ENCODE results near the gene C16orf74. TPM values are rescaled to one million over a fixed set of nuclear protein-coding genes. Genes with fewer than 3 reads are reported as not detected.

Gene C16orf74
- total RNA-seq, 6 experiments from 2014 or later = 13.4 to 18.6 (median 15.7) TPM

DNA sequence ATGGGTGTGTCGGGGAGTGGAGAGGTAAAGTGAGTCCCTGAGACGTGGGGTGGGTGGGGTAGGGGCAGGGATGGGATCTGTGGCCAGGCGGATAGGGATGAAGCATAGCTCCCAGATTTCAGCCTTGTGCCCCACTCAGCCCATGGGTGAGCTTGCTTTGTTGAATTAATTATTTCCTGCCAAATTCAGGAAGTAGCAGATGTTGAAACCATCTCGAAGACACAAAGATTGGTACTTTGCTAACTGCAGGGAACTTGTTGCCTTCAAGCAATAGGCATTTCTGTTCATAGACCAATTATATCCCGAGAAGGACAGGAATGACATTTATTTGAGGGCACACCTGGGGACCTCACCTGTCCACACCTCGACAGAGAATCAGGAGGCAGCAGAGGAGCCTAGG, 11.0 kb upstream of the C16orf74 start:
- no peaks in the 10 kb centered on the region for H3K9me3 Mint-ChIP-seq
- no peak for DNase-seq
- H3K4me3 Mint-ChIP-seq = no peak overlapping the region
- no peaks in the 10 kb centered on the region for H3K36me3 Mint-ChIP-seq (ENCODE audit: low read depth)
- H3K4me1 Mint-ChIP-seq (ENCODE audit: low read depth) = peaks cover 30% of the 10 kb centered on the region
- H3K27me3 Mint-ChIP-seq (ENCODE audit: insufficient read depth) = peaks cover 2% of the 10 kb centered on the region; the same call in 1 of the 2 replicates
- TF ChIP-seq, protein P1, sequence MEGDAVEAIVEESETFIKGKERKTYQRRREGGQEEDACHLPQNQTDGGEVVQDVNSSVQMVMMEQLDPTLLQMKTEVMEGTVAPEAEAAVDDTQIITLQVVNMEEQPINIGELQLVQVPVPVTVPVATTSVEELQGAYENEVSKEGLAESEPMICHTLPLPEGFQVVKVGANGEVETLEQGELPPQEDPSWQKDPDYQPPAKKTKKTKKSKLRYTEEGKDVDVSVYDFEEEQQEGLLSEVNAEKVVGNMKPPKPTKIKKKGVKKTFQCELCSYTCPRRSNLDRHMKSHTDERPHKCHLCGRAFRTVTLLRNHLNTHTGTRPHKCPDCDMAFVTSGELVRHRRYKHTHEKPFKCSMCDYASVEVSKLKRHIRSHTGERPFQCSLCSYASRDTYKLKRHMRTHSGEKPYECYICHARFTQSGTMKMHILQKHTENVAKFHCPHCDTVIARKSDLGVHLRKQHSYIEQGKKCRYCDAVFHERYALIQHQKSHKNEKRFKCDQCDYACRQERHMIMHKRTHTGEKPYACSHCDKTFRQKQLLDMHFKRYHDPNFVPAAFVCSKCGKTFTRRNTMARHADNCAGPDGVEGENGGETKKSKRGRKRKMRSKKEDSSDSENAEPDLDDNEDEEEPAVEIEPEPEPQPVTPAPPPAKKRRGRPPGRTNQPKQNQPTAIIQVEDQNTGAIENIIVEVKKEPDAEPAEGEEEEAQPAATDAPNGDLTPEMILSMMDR (IDR thresholded peaks at IDR 0.05) = no peak
- H3K27ac Mint-ChIP-seq = no peak overlapping the region

DNA sequence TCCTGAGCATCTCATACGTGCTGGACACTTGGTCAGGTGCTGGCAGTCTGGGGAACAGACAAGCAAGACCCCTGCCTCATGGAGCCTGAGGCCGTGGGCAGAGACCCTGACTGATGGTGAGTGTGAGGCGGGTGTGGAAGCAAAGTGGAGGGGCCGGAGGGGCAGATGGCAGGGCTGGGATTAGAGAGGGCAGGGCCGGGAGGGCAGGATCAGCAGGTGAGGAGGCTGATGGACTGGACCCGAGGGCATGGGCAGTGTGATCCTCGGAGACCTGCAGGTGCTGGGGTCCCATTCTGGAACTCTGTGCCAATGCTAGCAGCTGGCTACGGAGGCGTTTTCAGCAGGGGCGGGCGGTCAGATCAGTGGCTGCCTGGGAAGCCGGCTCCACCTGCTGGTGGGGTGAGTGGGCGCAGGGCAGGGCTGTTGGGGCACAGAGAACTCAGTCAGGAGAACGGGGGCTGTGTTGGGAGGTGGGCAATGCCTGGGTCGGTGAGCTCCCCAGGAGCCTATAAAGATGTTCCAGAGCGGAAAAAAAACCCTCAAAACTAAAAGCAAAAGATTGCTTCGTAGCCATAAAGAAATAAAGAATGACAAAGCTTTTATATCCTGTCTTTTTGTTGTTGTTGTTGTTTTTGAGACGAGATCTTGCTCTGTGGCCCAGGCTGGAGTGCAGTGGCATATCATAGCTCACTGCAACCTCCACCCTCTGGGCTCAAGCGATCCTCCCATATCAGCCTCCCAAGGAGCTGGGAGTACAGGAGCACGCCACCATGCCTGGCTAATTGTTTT, 8.9 kb upstream of the C16orf74 start:
- peaks cover 25% of the 10 kb centered on the region for H3K4me1 Mint-ChIP-seq (ENCODE audit: low read depth)
- no peaks in the 10 kb centered on the region for H3K9me3 Mint-ChIP-seq
- H3K4me3 Mint-ChIP-seq = no peak overlapping the region
- no peaks in the 10 kb centered on the region for H3K36me3 Mint-ChIP-seq (ENCODE audit: low read depth)
- peaks cover 2% of the 10 kb centered on the region; the same call in 1 of the 2 replicates for H3K27me3 Mint-ChIP-seq (ENCODE audit: insufficient read depth)
- TF ChIP-seq, protein P1 (IDR thresholded peaks at IDR 0.05) = peak; percentile 70
- no peak for DNase-seq
- H3K27ac Mint-ChIP-seq = no peak overlapping the region

DNA sequence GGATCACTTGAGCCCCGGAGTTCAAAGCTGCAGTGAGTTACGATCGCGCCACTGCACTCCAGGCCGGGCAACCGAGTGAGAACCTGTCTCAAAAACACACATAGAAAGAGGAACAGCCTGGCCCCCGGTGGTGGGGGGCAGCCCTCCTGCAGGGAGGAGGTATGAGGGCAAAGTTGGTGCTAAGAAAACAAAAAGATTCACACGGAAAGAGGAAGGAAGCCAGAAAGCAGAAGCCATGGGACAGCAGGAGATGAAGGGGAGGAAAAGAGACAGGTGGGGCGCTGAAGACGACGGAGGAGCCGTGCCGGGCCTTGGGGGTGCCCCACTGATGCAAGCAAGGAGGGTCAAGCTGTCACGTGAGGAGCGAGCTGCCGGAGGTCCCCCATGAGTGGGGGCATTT, 8.2 kb upstream of the C16orf74 start:
- no peaks in the 10 kb centered on the region for H3K9me3 Mint-ChIP-seq
- no peaks in the 10 kb centered on the region for H3K36me3 Mint-ChIP-seq (ENCODE audit: low read depth)
- no peak for DNase-seq
- H3K4me3 Mint-ChIP-seq = no peak overlapping the region
- peaks cover 25% of the 10 kb centered on the region for H3K4me1 Mint-ChIP-seq (ENCODE audit: low read depth)
- TF ChIP-seq, protein P1 (IDR thresholded peaks at IDR 0.05) = no peak
- peaks cover 2% of the 10 kb centered on the region; the same call in 1 of the 2 replicates for H3K27me3 Mint-ChIP-seq (ENCODE audit: insufficient read depth)
- no peak overlapping the region for H3K27ac Mint-ChIP-seq

DNA sequence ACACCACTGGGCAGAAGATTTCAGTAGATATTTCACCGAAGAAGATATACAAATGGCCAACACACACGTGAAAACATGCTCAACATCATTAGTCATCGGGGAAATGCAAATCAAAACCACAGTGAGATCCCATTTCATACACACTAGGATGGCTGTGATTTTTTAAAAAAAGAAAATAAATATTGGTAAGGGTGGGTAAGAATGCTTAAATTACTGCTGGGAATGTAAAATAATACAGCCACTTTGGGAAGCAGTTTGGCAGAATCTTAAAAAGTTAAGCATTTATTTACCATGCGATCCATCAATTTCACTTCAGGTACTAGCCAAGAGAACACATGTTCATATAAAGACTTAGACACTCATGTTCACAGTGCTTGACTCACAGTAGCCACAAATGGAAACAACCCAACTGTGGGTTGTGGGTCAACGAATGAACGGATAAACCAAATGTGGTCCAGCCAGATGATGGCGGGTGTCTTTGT, 6.5 kb upstream of the C16orf74 start:
- peak; percentile 62 for DNase-seq
- TF ChIP-seq, protein P1 (IDR thresholded peaks at IDR 0.05) = no peak
- Mint-ChIP-seq H3K4me1 (ENCODE audit: low read depth) (peaks cover 36% of the 10 kb centered on the region), H3K36me3 (ENCODE audit: low read depth) (no peaks in the 10 kb centered on the region), H3K4me3 (peak overlapping the region; percentile 52), H3K9me3 (no peaks in the 10 kb centered on the region), H3K27me3 (ENCODE audit: insufficient read depth) (peaks cover 2% of the 10 kb centered on the region; the same call in 1 of the 2 replicates), H3K27ac (peak overlapping the region; percentile 69)

DNA sequence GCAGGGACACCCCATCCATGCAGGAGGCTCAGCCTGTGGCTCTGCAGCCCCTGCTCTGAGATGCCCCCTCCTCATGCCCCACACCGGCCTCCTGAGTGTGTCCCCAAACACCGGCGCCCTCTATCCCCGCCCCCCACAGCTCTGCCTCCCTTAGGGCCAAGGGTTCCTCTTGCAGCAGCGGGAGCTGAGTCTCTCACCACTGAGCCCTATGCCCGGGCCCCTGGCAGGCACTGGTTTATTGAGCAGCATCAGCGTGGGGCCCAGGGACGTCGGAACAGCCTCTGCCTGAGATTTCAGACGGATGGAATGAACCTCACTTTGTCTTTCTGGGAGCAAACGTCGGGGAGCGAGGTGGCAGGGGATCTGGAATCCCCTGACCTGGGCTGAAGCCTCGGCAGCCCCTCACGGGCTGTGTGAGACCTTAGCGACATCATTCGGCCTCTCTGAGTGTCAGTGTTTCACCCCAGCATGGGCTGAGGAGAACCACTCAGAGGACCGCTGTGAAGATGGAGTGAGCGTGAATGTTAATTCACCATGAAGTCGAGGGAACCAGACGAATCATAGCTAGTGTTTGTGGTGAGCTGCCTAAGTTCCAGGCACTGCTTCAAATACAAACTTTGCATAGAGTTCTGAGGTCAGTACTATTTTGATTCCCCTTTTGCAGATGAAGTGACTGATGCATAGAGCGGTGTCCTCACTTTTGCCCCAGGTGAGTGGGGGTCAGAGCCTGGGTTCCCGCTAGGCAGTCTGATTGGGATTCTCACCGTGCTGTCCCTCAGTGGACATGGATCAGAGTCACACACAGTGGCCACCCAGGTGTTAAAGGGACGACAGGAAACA, 5.3 kb upstream of the C16orf74 start:
- DNase-seq = no peak
- TF ChIP-seq, protein P1 (IDR thresholded peaks at IDR 0.05) = no peak
- peak overlapping the region; percentile 52; the same call in 1 of the 2 replicates for H3K4me3 Mint-ChIP-seq
- peaks cover 2% of the 10 kb centered on the region; the same call in 1 of the 2 replicates for H3K27me3 Mint-ChIP-seq (ENCODE audit: insufficient read depth)
- H3K9me3 Mint-ChIP-seq = no peaks in the 10 kb centered on the region
- peaks cover 44% of the 10 kb centered on the region for H3K4me1 Mint-ChIP-seq (ENCODE audit: low read depth)
- H3K36me3 Mint-ChIP-seq (ENCODE audit: low read depth) = no peaks in the 10 kb centered on the region
- peak overlapping the region; percentile 69; the same call in 1 of the 2 replicates for H3K27ac Mint-ChIP-seq

Measured in HFFc6 (cell line).